SU-DHL-6 (cell line): ENCODE results near the gene SFR1.

Source experiments
- H2AFZ ChIP-seq: fragments of 200-600 bp; sonication (generic); 2 replicates; pipeline ENCODE4 v1.6.1; 2014; ENCODE audit warnings: low read depth, mild to moderate bottlenecking, moderate library complexity, mixed read lengths, antibody characterized with exemption, low read length; ENCODE audit not compliant: severe bottlenecking
- H3F3A ChIP-seq: fragments of 200-600 bp; shearing (Covaris generic); 2 replicates; pipeline ENCODE4 v1.6.0; 2016; ENCODE audit warnings: antibody characterized with exemption, mild to moderate bottlenecking; ENCODE audit not compliant: insufficient read depth
- H3K27ac ChIP-seq: fragments of 200-600 bp; sonication (generic); 2 replicates; pipeline ENCODE4 v1.5.1; 2016; ENCODE audit warnings: low read depth, mild to moderate bottlenecking, low read length, moderate library complexity, mixed read lengths
- H3K27me3 ChIP-seq: fragments of 200-600 bp; sonication (generic), shearing (Covaris generic); 2 replicates; pipeline ENCODE4 v1.6.0; 2014; ENCODE audit warnings: mild to moderate bottlenecking, low read length
- H3K36me3 ChIP-seq: fragments of 200-600 bp; sonication (generic); 2 replicates; pipeline ENCODE4 v1.6.1; 2014; ENCODE audit warnings: mild to moderate bottlenecking, low read length, mixed read lengths
- H3K4me2 ChIP-seq: fragments of 300-600, 200-600 bp; shearing (Covaris generic), sonication (generic); 2 replicates; pipeline ENCODE4 v1.6.0; 2014; ENCODE audit warnings: low read length, low read depth, mild to moderate bottlenecking; ENCODE audit not compliant: poor library complexity, severe bottlenecking
- H3K4me3 ChIP-seq: fragments of 200-600 bp; sonication (generic); 2 replicates; pipeline ENCODE4 v1.5.1; 2014; ENCODE audit warnings: antibody characterized with exemption, low read length, mild to moderate bottlenecking, mixed read lengths; ENCODE audit not compliant: insufficient read depth, poor library complexity, severe bottlenecking
- H3K79me2 ChIP-seq: fragments of 200-600 bp; sonication (generic); 2 replicates; pipeline ENCODE4 v1.6.1; 2014; ENCODE audit warnings: mild to moderate bottlenecking, low read length, moderate library complexity; ENCODE audit not compliant: insufficient read depth
- H3K9ac ChIP-seq: fragments of 200-600 bp; sonication (generic); 2 replicates; pipeline ENCODE4 v1.7.0; 2014; ENCODE audit warnings: mild to moderate bottlenecking, low read length
- H3K9me2 ChIP-seq: fragments of 200-600 bp; sonication (generic); replicated peaks from 2 replicates; pipeline ENCODE4 v1.6.1; 2014; ENCODE audit warnings: low read length; ENCODE audit not compliant: insufficient read depth
- H3K9me3 ChIP-seq: fragments of 200-600 bp; sonication (generic); 2 replicates; pipeline ENCODE4 v1.6.1; 2014; ENCODE audit warnings: low read length, mixed read lengths; ENCODE audit not compliant: insufficient read depth
- H4K20me1 ChIP-seq: fragments of 200-600 bp; sonication (generic); 2 replicates; pipeline ENCODE4 v1.6.1; 2014; ENCODE audit warnings: low read depth, mild to moderate bottlenecking, antibody characterized with exemption, low read length, moderate library complexity, mixed read lengths
- CTCF ChIP-seq: fragments of 200-600 bp; sonication (generic); IDR thresholded peaks from one replicate; pipeline ENCODE4 v1.5.1; 2017; ENCODE audit warnings: antibody characterized with exemption, mild to moderate bottlenecking, low read length, moderate library complexity; ENCODE audit not compliant: insufficient read depth, poor library complexity, severe bottlenecking
- EZH2phosphoT487 ChIP-seq: fragments of 200-600 bp; sonication (generic), shearing (Covaris generic); conservative IDR thresholded peaks from 2 replicates; pipeline ENCODE4 v1.6.1; 2018; ENCODE audit warnings: mild to moderate bottlenecking, antibody characterized with exemption, low read length, moderate library complexity, mixed read lengths

SFR1 gene

GRCh38 chr10:104144931-104145330 is 23.0 kb downstream of the SFR1 start:
- no peak for TF ChIP-seq EZH2phosphoT487
- H3K27ac ChIP-seq = no peak overlapping the region
- H3K9me2 ChIP-seq = no peaks in the 10 kb centered on the region
- no peaks in the 10 kb centered on the region for H4K20me1 ChIP-seq
- H3K4me3 ChIP-seq = no peak overlapping the region
- H2AFZ ChIP-seq = no peak overlapping the region
- no peak overlapping the region for H3K4me2 ChIP-seq
- H3K9ac ChIP-seq = no peak overlapping the region
- H3K79me2 ChIP-seq = no peaks in the 10 kb centered on the region
- H3K36me3 ChIP-seq = no peaks in the 10 kb centered on the region
- H3F3A ChIP-seq = no peaks in the 10 kb centered on the region
- no peaks in the 10 kb centered on the region for H3K27me3 ChIP-seq
- H3K9me3 ChIP-seq = no peaks in the 10 kb centered on the region

- H3K9me3 ChIP-seq = no peaks in the 10 kb centered on the region
- no peaks in the 10 kb centered on the region for H3K79me2 ChIP-seq
- no peaks in the 10 kb centered on the region for H3F3A ChIP-seq
- no peaks in the 10 kb centered on the region for H3K9me2 ChIP-seq
- no peaks in the 10 kb centered on the region for H3K27me3 ChIP-seq
- no peak for TF ChIP-seq EZH2phosphoT487
- no peak for TF ChIP-seq CTCF
- H3K27ac ChIP-seq = no peak overlapping the region
- H3K4me2 ChIP-seq = no peak overlapping the region
- H3K9ac ChIP-seq = no peak overlapping the region
- H2AFZ ChIP-seq = no peak overlapping the region
- H4K20me1 ChIP-seq = no peaks in the 10 kb centered on the region
- H3K4me3 ChIP-seq = no peak overlapping the region
- no peaks in the 10 kb centered on the region for H3K36me3 ChIP-seq
These were observed 24.9 kb downstream of the SFR1 start for GRCh38 chr10:104146882-104147281.

- no peaks in the 10 kb centered on the region for H3K36me3 ChIP-seq
- no peak overlapping the region for H3K9ac ChIP-seq
- H3K4me3 ChIP-seq = no peak overlapping the region
- no peaks in the 10 kb centered on the region for H4K20me1 ChIP-seq
- no peaks in the 10 kb centered on the region for H3K27me3 ChIP-seq
- no peaks in the 10 kb centered on the region for H3K79me2 ChIP-seq
- no peaks in the 10 kb centered on the region for H3K9me2 ChIP-seq
- no peak overlapping the region for H3K4me2 ChIP-seq
- H3F3A ChIP-seq = no peaks in the 10 kb centered on the region
- no peak overlapping the region for H3K27ac ChIP-seq
- H3K9me3 ChIP-seq = peaks cover 8% of the 10 kb centered on the region; the same call in 1 of the 2 replicates
- no peak overlapping the region for H2AFZ ChIP-seq
- TF ChIP-seq CTCF (no peak), EZH2phosphoT487 (no peak)
These were observed 28.2 kb downstream of the SFR1 start for GRCh38 chr10:104150139-104150538.

- H3F3A ChIP-seq = no peaks in the 10 kb centered on the region
- no peaks in the 10 kb centered on the region for H3K79me2 ChIP-seq
- H3K4me3 ChIP-seq = no peak overlapping the region
- H3K9me2 ChIP-seq = no peaks in the 10 kb centered on the region
- no peak overlapping the region for H2AFZ ChIP-seq
- no peak overlapping the region for H3K9ac ChIP-seq
- no peak overlapping the region for H3K4me2 ChIP-seq
- no peak for TF ChIP-seq CTCF
- TF ChIP-seq EZH2phosphoT487 = no peak
- no peaks in the 10 kb centered on the region for H3K36me3 ChIP-seq
- no peak overlapping the region for H3K27ac ChIP-seq
- no peaks in the 10 kb centered on the region for H3K27me3 ChIP-seq
- no peaks in the 10 kb centered on the region for H4K20me1 ChIP-seq
- H3K9me3 ChIP-seq = peaks cover 8% of the 10 kb centered on the region; the same call in 1 of the 2 replicates
These were observed 29.8 kb downstream of the SFR1 start for GRCh38 chr10:104151737-104152136.
